ENCODE results near the gene PRTN3. TPM values are rescaled to one million over a fixed set of nuclear protein-coding genes. Genes with fewer than 3 reads are reported as not detected.
A peak's percentile ranks its signal among the peaks of the same experiment; 100 is the strongest.
"Not testable (repeated sequence)": the region's sequence is repeated elsewhere in the genome, so short reads cannot be mapped to it uniquely, and the experiment has no call there.

The PRTN3 gene
- total RNA-seq, 1 donor from 2014 or later, result not detected

GRCh38 chr19:870314-870713, 29.5 kb downstream of the PRTN3 start:
- DNase-seq (ENCODE audit: missing footprints), result no peak
- ATAC-seq, result no peak
- intact Hi-C loops (cut with DNase I), result loop anchor here (5.0 kb wide), 1 partner anchor 42 kb away; the partner anchor contains the start of gene R3HDM4

GRCh38 chr19:870963-871401, 30.2 kb downstream of the PRTN3 start:
- intact Hi-C loops (cut with DNase I), result loop anchor here (5.0 kb wide), 1 partner anchor 41 kb away; the partner anchor contains the start of gene R3HDM4
- DNase-seq (ENCODE audit: missing footprints) (peak; percentile 76), ATAC-seq (no peak)

- intact Hi-C loops (cut with DNase I), result loop anchor here (5.0 kb wide), 1 partner anchor 41 kb away; the partner anchor contains the start of gene R3HDM4
- ATAC-seq (no peak), DNase-seq (ENCODE audit: missing footprints) (no peak)
Observed at GRCh38 chr19:871446-872265, 30.9 kb downstream of the PRTN3 start.

- intact Hi-C loops (cut with DNase I), result loop anchor here (5.0 kb wide), 1 partner anchor 40 kb away; the partner anchor contains the start of gene R3HDM4
- ATAC-seq, result peak; percentile 35
- DNase-seq (ENCODE audit: missing footprints), result peak; percentile 85
Observed at GRCh38 chr19:872266-872951, 31.6 kb downstream of the PRTN3 start.

GRCh38 chr19:873084-873483, 32.3 kb downstream of the PRTN3 start:
- DNase-seq (ENCODE audit: missing footprints), result no peak
- intact Hi-C loops (cut with DNase I), result loop anchor here (5.0 kb wide), 1 partner anchor 39 kb away; the partner anchor contains the start of gene R3HDM4
- ATAC-seq, result no peak

GRCh38 chr19:873561-874041, 32.8 kb downstream of the PRTN3 start:
- intact Hi-C loops (cut with DNase I), result loop anchor here (5.0 kb wide), 1 partner anchor 39 kb away; the partner anchor contains the start of gene R3HDM4
- DNase-seq (ENCODE audit: missing footprints) (no peak), ATAC-seq (no peak)

- ATAC-seq (no peak), DNase-seq (ENCODE audit: missing footprints) (no peak)
- intact Hi-C loops (cut with DNase I), result no loop called here
Observed at GRCh38 chr19:875265-875879, 34.6 kb downstream of the PRTN3 start.

- DNase-seq (ENCODE audit: missing footprints), result no peak
- intact Hi-C loops (cut with DNase I), result no loop called here
- no peak for ATAC-seq
Observed at GRCh38 chr19:876089-876488, 35.3 kb downstream of the PRTN3 start.

GRCh38 chr19:876780-877314, 36.0 kb downstream of the PRTN3 start:
- DNase-seq (ENCODE audit: missing footprints), result no peak
- no peak for ATAC-seq
- intact Hi-C loops (cut with DNase I), result no loop called here

- DNase-seq (ENCODE audit: missing footprints); ATAC-seq; intact Hi-C loops (cut with DNase I): not testable (repeated sequence)
Observed at GRCh38 chr19:877992-878660, 37.3 kb downstream of the PRTN3 start.

GRCh38 chr19:878751-879561, 38.2 kb downstream of the PRTN3 start:
- ATAC-seq; DNase-seq (ENCODE audit: missing footprints); intact Hi-C loops (cut with DNase I): not testable (repeated sequence)

- ATAC-seq (no peak), DNase-seq (ENCODE audit: missing footprints) (no peak)
- intact Hi-C loops (cut with DNase I), result no loop called here
Observed at GRCh38 chr19:879711-880438, 39.1 kb downstream of the PRTN3 start.

- ATAC-seq (no peak), DNase-seq (ENCODE audit: missing footprints) (no peak)
- intact Hi-C loops (cut with DNase I), result no loop called here
Observed at GRCh38 chr19:881385-882071, 40.7 kb downstream of the PRTN3 start.

- ATAC-seq (no peak), DNase-seq (ENCODE audit: missing footprints) (no peak)
- intact Hi-C loops (cut with DNase I), result no loop called here
Observed at GRCh38 chr19:882871-883497, 42.2 kb downstream of the PRTN3 start.

- intact Hi-C loops (cut with DNase I), result no loop called here
- ATAC-seq (no peak), DNase-seq (ENCODE audit: missing footprints) (no peak)
Observed at GRCh38 chr19:883661-884211, 42.9 kb downstream of the PRTN3 start.

Data from Right ventricle myocardium inferior (tissue), 1 donor.